BLaER1 treated with 17β-estradiol and CSF1 and Interleukin-3, amounts not matched to agents 10 nM and 100 nM (cell line): ENCODE measurements around the gene HMGXB4.

Experiments used
- H3K27ac ChIP-seq, 11 experiments: shearing (Covaris generic); formaldehyde crosslinking; 2 replicates each; pipeline ENCODE4 v1.8.1; 2022
- H3K27me3 ChIP-seq, 11 experiments: shearing (Covaris generic); formaldehyde crosslinking; 2 replicates each; pipeline ENCODE4 v1.8.1; 2022
- H3K36me3 ChIP-seq, 11 experiments: shearing (Covaris generic); formaldehyde crosslinking; 2 replicates each; pipeline ENCODE4 v1.8.1; 2022
- H3K4me1 ChIP-seq, 10 experiments: shearing (Covaris generic); formaldehyde crosslinking; 2 replicates each; pipeline ENCODE4 v1.8.1; 2022
- H3K4me2 ChIP-seq, 11 experiments: shearing (Covaris generic); formaldehyde crosslinking; 2 replicates each; pipeline ENCODE4 v1.8.1; 2022
- H3K4me3 ChIP-seq, 10 experiments: shearing (Covaris generic); formaldehyde crosslinking; 2 replicates each; pipeline ENCODE4 v1.8.1; 2022
- H3K9ac ChIP-seq, 11 experiments: shearing (Covaris generic); formaldehyde crosslinking; 2 replicates each; pipeline ENCODE4 v1.8.1; 2022
- H3K9me3 ChIP-seq, 11 experiments: shearing (Covaris generic); formaldehyde crosslinking; replicated peaks in 1 of 11; 2 replicates each; pipeline ENCODE4 v1.8.1; 2022
- H4K20me1 ChIP-seq, 11 experiments: shearing (Covaris generic); formaldehyde crosslinking; 2 replicates each; pipeline ENCODE4 v1.8.1; 2022
- Cebpa-rat ChIP-seq, 11 experiments: shearing (Covaris generic); IDR thresholded peaks; 2 replicates each; pipeline ENCODE4 v1.8.1; 2022

The HMGXB4 gene

DNA sequence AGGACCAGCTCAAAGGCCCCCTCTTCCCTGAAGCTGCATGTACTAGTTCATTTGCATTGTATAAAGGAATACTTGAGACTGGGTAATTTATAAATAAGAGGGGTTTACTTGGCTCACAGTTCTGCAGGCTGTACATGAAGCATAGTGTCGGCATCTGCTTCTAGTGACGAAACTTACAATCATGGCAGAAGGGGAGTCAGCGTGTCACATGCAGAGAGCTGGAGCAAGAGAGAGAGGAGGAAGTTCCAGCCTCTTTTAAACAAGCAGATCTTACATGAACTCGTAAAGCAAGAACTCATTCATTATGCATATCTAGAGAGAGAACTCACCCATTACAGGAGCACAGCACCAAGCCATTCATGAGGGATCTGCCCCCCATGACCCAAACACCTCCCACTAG, 7.1 kb upstream of the HMGXB4 start:
- no peak for TF ChIP-seq Cebpa-rat (IDR thresholded peaks at IDR 0.05)
- Histone ChIP-seq H3K36me3 (no peaks in the 10 kb centered on the region), H3K4me2 (peak overlapping the region in 1 of 11 experiments; percentile 29; a peak in 1 of 22 replicates)

GRCh38 chr22:35253946-35254345, 3.3 kb upstream of the HMGXB4 start:
- Histone ChIP-seq H3K4me3 (no peak overlapping the region), H4K20me1 (peaks cover 0 to 12% (median 0%) of the 10 kb centered on the region in 11 experiments; a peak in 5 of 22 replicates), H3K4me2 (no peak overlapping the region), H3K36me3 (peaks cover 0 to 5% (median 0%) of the 10 kb centered on the region in 11 experiments; a peak in 1 of 22 replicates), H3K27ac (no peak overlapping the region), H3K27me3 (no peaks in the 10 kb centered on the region), H3K4me1 (peaks cover 13 to 17% (median 15%) of the 10 kb centered on the region in 10 experiments), H3K9me3 (no peaks in the 10 kb centered on the region), H3K9ac (no peak overlapping the region)
- no peak for TF ChIP-seq Cebpa-rat (IDR thresholded peaks at IDR 0.05)

More for the DNA sequence above, 7.1 kb upstream of the HMGXB4 start:
- Histone ChIP-seq H3K4me3 (no peak overlapping the region), H3K4me1 (no peaks in the 10 kb centered on the region), H3K9ac (no peak overlapping the region), H3K27me3 (no peaks in the 10 kb centered on the region), H3K9me3 (peaks cover 0 to 3% (median 0%) of the 10 kb centered on the region in 11 experiments; a peak in 1 of 22 replicates), H3K27ac (no peak overlapping the region), H4K20me1 (no peaks in the 10 kb centered on the region)

- Histone ChIP-seq H3K4me1 (peaks cover 15 to 24% (median 18%) of the 10 kb centered on the region in 10 experiments), H3K9me3 (no peaks in the 10 kb centered on the region), H3K9ac (peak overlapping the region; percentile 98 to 100 (median 99)), H3K4me3 (peak overlapping the region; percentile 67 to 90 (median 82)), H3K27ac (peak overlapping the region in 10 of 11 experiments; percentile 96 to 100 (median 98); a peak in 19 of 22 replicates), H3K27me3 (no peaks in the 10 kb centered on the region), H3K36me3 (peaks cover 5 to 20% (median 10%) of the 10 kb centered on the region in 11 experiments; a peak in 21 of 22 replicates), H4K20me1 (peaks cover 0 to 36% (median 5%) of the 10 kb centered on the region in 11 experiments; a peak in 9 of 22 replicates), H3K4me2 (peak overlapping the region; percentile 74 to 95 (median 85))
- TF ChIP-seq Cebpa-rat (IDR thresholded peaks at IDR 0.05), result no peak
Observed at GRCh38 chr22:35257002-35257320, 332 bp upstream of the HMGXB4 start.

DNA sequence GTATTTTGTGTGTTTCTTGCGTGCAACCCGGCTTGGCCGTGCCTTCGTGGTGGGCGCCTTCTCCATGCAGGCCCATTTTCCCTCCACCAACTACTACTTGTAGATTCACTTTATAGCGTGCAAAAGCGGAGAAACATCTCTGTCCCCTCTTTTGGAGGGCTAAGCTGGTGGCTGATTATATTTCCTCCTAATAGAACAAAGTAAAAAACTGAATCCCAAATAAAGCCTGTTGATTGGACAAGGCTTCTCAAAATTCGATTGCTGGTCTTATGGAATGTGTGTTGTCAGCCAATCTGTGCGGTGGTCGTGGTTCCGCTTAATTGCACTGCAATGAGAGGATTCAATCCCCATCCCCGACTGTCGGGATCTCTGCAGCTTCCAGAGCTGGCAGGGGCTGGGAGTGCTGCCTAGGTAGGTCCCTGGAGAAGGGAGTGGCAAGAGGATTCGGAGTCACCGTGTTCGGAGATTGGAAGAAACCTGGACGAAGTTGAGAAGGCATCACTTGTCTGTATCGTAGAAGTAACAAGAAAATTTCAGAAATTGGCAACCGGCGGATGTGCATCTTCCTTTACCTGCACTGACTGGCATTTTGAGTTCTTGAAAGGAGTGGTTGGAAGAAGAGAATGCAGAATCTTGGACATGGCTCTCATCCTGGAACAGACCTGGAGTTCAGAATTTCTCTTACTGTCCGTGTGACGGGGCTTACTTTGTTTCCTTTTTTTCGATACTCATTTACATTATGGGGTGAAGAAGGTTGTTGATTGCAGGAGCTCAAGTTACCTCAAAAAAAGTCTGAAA, 1.1 kb downstream of the HMGXB4 start:
- peak overlapping the region; percentile 96 to 100 (median 98); a peak in 21 of 22 replicates for H3K27ac ChIP-seq
- no peaks in the 10 kb centered on the region for H3K27me3 ChIP-seq
- H3K36me3 ChIP-seq, result peaks cover 19 to 34% (median 24%) of the 10 kb centered on the region in 11 experiments
- TF ChIP-seq Cebpa-rat (IDR thresholded peaks at IDR 0.05), result no peak
- H3K9ac ChIP-seq, result peak overlapping the region; percentile 98 to 100 (median 99)
- H3K4me2 ChIP-seq, result peak overlapping the region; percentile 77 to 97 (median 90)
- no peaks in the 10 kb centered on the region for H3K9me3 ChIP-seq
- H4K20me1 ChIP-seq, result peaks cover 0 to 44% (median 11%) of the 10 kb centered on the region in 11 experiments; a peak in 9 of 22 replicates
- peaks cover 15 to 24% (median 18%) of the 10 kb centered on the region in 10 experiments for H3K4me1 ChIP-seq
- peak overlapping the region; percentile 67 to 90 (median 82) for H3K4me3 ChIP-seq

DNA sequence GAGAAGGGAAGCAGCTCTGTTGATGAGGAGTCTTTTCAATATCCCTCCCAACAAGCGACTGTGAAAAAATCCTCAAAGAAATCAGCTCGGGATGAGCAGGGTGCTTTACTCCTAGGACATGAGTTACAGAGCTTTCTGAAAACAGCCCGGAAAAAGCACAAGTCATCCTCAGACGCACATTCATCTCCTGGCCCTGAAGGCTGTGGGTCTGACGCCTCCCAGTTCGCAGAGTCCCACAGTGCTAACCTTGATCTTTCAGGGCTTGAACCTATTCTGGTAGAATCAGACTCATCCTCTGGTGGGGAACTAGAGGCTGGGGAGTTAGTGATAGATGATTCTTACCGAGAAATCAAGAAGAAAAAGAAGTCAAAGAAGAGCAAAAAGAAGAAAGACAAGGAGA, 7.7 kb downstream of the HMGXB4 start:
- Histone ChIP-seq H3K27ac (no peak overlapping the region), H3K9me3 (no peaks in the 10 kb centered on the region), H3K9ac (no peak overlapping the region), H3K4me3 (no peak overlapping the region), H4K20me1 (peaks cover 0 to 73% (median 35%) of the 10 kb centered on the region in 11 experiments; a peak in 15 of 22 replicates), H3K4me1 (no peaks in the 10 kb centered on the region; a peak in 1 of 20 replicates), H3K4me2 (no peak overlapping the region), H3K36me3 (peaks cover 83 to 90% (median 84%) of the 10 kb centered on the region in 11 experiments), H3K27me3 (no peaks in the 10 kb centered on the region)
- TF ChIP-seq Cebpa-rat (IDR thresholded peaks at IDR 0.05), result no peak

GRCh38 chr22:35266277-35266676, 9.0 kb downstream of the HMGXB4 start:
- no peaks in the 10 kb centered on the region for H3K27me3 ChIP-seq
- no peaks in the 10 kb centered on the region for H3K9me3 ChIP-seq
- peaks cover 0 to 78% (median 41%) of the 10 kb centered on the region in 11 experiments; a peak in 16 of 22 replicates for H4K20me1 ChIP-seq
- no peak for TF ChIP-seq Cebpa-rat (IDR thresholded peaks at IDR 0.05)
- no peak overlapping the region for H3K4me3 ChIP-seq
- no peak overlapping the region for H3K4me2 ChIP-seq
- no peak overlapping the region for H3K9ac ChIP-seq
- no peak overlapping the region for H3K27ac ChIP-seq
- peaks cover 95 to 98% (median 97%) of the 10 kb centered on the region in 11 experiments for H3K36me3 ChIP-seq
- H3K4me1 ChIP-seq, result no peaks in the 10 kb centered on the region; a peak in 1 of 20 replicates

DNA sequence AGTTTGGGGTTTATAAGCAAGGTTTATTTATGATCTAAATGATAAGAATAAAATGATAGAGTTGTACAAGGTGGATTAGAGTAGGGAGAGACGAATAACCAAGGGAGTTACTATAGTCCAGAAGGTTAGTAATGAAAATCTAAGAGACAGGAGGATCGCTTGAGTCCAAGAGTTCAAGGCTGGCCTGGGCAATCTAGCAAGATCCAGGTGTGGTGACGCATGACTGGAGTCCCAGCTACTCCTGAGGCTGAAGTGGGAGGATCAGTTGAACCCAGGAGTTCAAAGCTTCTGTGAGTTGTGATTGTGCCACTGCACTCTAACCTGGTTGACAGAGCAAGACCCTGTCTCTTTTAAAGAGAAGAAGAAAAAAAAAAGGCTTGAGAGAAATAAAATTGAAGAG, 12.3 kb downstream of the HMGXB4 start:
- no peak overlapping the region for H3K4me2 ChIP-seq
- peaks cover 9 to 79% (median 44%) of the 10 kb centered on the region in 11 experiments; a peak in 18 of 22 replicates for H4K20me1 ChIP-seq
- no peak overlapping the region for H3K9ac ChIP-seq
- no peaks in the 10 kb centered on the region for H3K27me3 ChIP-seq
- H3K27ac ChIP-seq, result no peak overlapping the region
- H3K36me3 ChIP-seq, result peaks cover 93 to 100% (median 99%) of the 10 kb centered on the region in 11 experiments
- no peak overlapping the region for H3K4me3 ChIP-seq
- H3K4me1 ChIP-seq, result no peaks in the 10 kb centered on the region; a peak in 1 of 20 replicates
- no peak for TF ChIP-seq Cebpa-rat (IDR thresholded peaks at IDR 0.05)
- H3K9me3 ChIP-seq, result no peaks in the 10 kb centered on the region

DNA sequence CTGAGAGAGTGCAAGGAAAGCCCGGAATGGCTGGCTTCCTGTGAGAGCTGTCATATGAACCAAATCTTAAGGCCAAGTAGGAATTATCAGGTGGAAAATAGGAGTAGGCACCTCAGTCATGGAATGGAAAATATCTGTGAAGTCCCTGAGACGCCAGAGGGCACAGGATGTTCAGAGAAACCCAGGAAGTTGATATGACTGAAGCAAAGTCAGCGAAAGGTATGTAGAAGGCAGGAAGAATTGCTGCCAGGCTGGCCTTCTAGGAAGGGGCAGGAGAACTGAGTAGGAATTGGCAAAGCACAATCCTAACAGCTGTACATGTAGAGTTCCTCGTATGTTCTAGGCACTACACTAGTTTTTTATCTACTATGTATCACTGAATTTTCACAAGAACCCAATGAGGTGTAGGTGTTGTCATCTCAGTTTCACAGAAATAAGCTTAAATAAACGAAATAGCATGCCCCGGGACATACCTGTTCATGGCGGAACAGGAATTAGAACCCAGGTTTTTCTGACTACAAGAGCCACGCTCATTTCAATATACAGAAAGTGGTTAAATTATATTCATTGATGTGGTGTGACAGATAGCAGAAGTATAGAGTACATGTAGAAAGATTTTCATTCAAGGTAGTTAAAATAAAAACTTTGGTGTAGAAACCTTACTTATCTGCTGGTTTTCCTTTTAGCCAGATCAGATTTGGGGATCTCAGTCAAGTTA, 17.0 kb downstream of the HMGXB4 start:
- Histone ChIP-seq H3K4me2 (no peak overlapping the region), H3K9me3 (no peaks in the 10 kb centered on the region), H3K36me3 (peaks cover 86 to 100% (median 99%) of the 10 kb centered on the region in 11 experiments), H3K4me1 (no peaks in the 10 kb centered on the region), H3K4me3 (no peak overlapping the region), H3K27me3 (no peaks in the 10 kb centered on the region), H3K27ac (no peak overlapping the region), H4K20me1 (peaks cover 9 to 47% (median 36%) of the 10 kb centered on the region in 11 experiments; a peak in 17 of 22 replicates), H3K9ac (no peak overlapping the region)
- TF ChIP-seq Cebpa-rat (IDR thresholded peaks at IDR 0.05), result no peak

GRCh38 chr22:35275580-35275979, 18.3 kb downstream of the HMGXB4 start:
- Histone ChIP-seq H3K27ac (no peak overlapping the region), H4K20me1 (peaks cover 6 to 45% (median 29%) of the 10 kb centered on the region in 11 experiments; a peak in 17 of 22 replicates), H3K4me3 (no peak overlapping the region), H3K36me3 (peaks cover 86 to 100% (median 99%) of the 10 kb centered on the region in 11 experiments), H3K4me1 (no peaks in the 10 kb centered on the region), H3K4me2 (no peak overlapping the region), H3K9me3 (no peaks in the 10 kb centered on the region), H3K27me3 (no peaks in the 10 kb centered on the region), H3K9ac (no peak overlapping the region)
- no peak for TF ChIP-seq Cebpa-rat (IDR thresholded peaks at IDR 0.05)
